Urinary bladder (tissue), 4 donors: ENCODE data around the gene CC2D1A. TPM values are rescaled to one million over a fixed set of nuclear protein-coding genes. Genes with fewer than 3 reads are reported as not detected.
A peak's percentile ranks its signal among the peaks of the same experiment; 100 is the strongest.

Experiments used
- DNase-seq: peaks from one replicate; pipeline ENCODE4 v3.0.0-alpha.2; 2015; ENCODE audit errors: extremely low spot score
- H3K27ac ChIP-seq: one replicate; pipeline ENCODE4 v1.5.1; 2013; ENCODE audit warnings: low read depth, mild to moderate bottlenecking, moderate library complexity
- H3K36me3 ChIP-seq: one replicate; pipeline ENCODE4 v1.6.1; 2013; ENCODE audit warnings: mild to moderate bottlenecking, moderate library complexity; ENCODE audit not compliant: insufficient read depth
- H3K4me1 ChIP-seq: one replicate; pipeline ENCODE4 v1.6.1; 2013; ENCODE audit warnings: mild to moderate bottlenecking, moderate library complexity; ENCODE audit not compliant: insufficient read depth
- H3K4me3 ChIP-seq: one replicate; pipeline ENCODE4 v1.5.1; 2013; ENCODE audit warnings: low read depth, low read length
- WGBS: extraction: QIAGEN DNeasy Blood & Tissue Kit; methylation state at CpG from one replicate; pipeline ENCODE4 v1.1.7; 2013; 5-methylcytosine and 5-hydroxymethylcytosine counted together
- polyA plus RNA-seq: library from polyadenylated mRNA; stranded (reverse); fragments of 200-250 nt; gene quantifications from one replicate; pipeline ENCODE4 v1.2.3, GENCODE V29; 2013
- total RNA-seq: library from RNA; depleted of rRNA; stranded (reverse); fragments of >200 nt; gene quantifications from one replicate; pipeline ENCODE4 v1.2.3, GENCODE V29; 2014
- donor health status: healthy with polysubstance abuse.
- donor health status: healthy.

Gene CC2D1A
- total and polyA plus RNA-seq, 2 donors, result 7.3 to 25.8 TPM

GRCh38 chr19:13946414-13946813 is 40.4 kb downstream of the CC2D1A start:
- 85% methylated on average over 4 of the region's 4 CpGs for WGBS
- Histone ChIP-seq H3K4me3 (no peak overlapping the region), H3K4me1 (no peaks in the 10 kb centered on the region), H3K36me3 (no peaks in the 10 kb centered on the region), H3K27ac (no peak overlapping the region)
- DNase-seq, result no peak

GRCh38 chr19:13951043-13951442 is 45.0 kb downstream of the CC2D1A start:
- WGBS, result 84% methylated on average over 2 of the region's 2 CpGs
- H3K27ac ChIP-seq, result no peak overlapping the region
- H3K4me3 ChIP-seq, result no peak overlapping the region
- no peaks in the 10 kb centered on the region for H3K36me3 ChIP-seq
- no peak for DNase-seq
- no peaks in the 10 kb centered on the region for H3K4me1 ChIP-seq

- H3K36me3 ChIP-seq, result no peaks in the 10 kb centered on the region
- H3K27ac ChIP-seq, result no peak overlapping the region
- 10% methylated on average over 20 of the region's 20 CpGs for WGBS
Measured at GRCh38 chr19:13951799-13952153, 45.8 kb downstream of the CC2D1A start.

GRCh38 chr19:13952154-13952930 is 46.3 kb downstream of the CC2D1A start, which contains the start of gene DCAF15:
Gene DCAF15, plus strand, starts transcription at chr19:13952509. Its CDS starts 4 bp downstream, at chr19:13952513.
- Histone ChIP-seq H3K27ac (peak within 1 kb of the TSS; percentile 93), H3K4me1 (no peaks in the 10 kb centered on the region), H3K36me3 (no peaks in the 10 kb centered on the region), H3K4me3 (peak within 1 kb of the TSS; percentile 95)
- DNase-seq, result peak; percentile 97
- under 1% methylated on average over 62 of the region's 65 CpGs for WGBS

More at GRCh38 chr19:13951799-13952153, 45.8 kb downstream of the CC2D1A start:
- no peak for DNase-seq
- Histone ChIP-seq H3K4me3 (no peak overlapping the region), H3K4me1 (no peaks in the 10 kb centered on the region)

- Histone ChIP-seq H3K27ac (no peak overlapping the region), H3K4me1 (no peaks in the 10 kb centered on the region), H3K36me3 (no peaks in the 10 kb centered on the region), H3K4me3 (peak overlapping the region; percentile 95)
- 3% methylated on average over 13 of the region's 13 CpGs for WGBS
- DNase-seq, result peak; percentile 6
Measured at GRCh38 chr19:13952931-13953531, 47.0 kb downstream of the CC2D1A start.

- Histone ChIP-seq H3K4me3 (no peak overlapping the region), H3K36me3 (peaks cover under 1% of the 10 kb centered on the region), H3K27ac (no peak overlapping the region), H3K4me1 (no peaks in the 10 kb centered on the region)
- no peak for DNase-seq
- 92% methylated on average over 15 of the region's 15 CpGs for WGBS
Measured at GRCh38 chr19:13954185-13954584, 48.2 kb downstream of the CC2D1A start.

- WGBS, result 92% methylated on average over 42 of the region's 42 CpGs
- no peaks in the 10 kb centered on the region for H3K4me1 ChIP-seq
- H3K27ac ChIP-seq, result no peak overlapping the region
- H3K4me3 ChIP-seq, result no peak overlapping the region
- DNase-seq, result no peak
- peaks cover 5% of the 10 kb centered on the region for H3K36me3 ChIP-seq
Measured at GRCh38 chr19:13955662-13956364, 49.8 kb downstream of the CC2D1A start.

GRCh38 chr19:13956365-13956744 is 50.4 kb downstream of the CC2D1A start:
- no peak overlapping the region for H3K27ac ChIP-seq
- peaks cover 5% of the 10 kb centered on the region for H3K36me3 ChIP-seq
- H3K4me3 ChIP-seq, result no peak overlapping the region
- WGBS, result 92% methylated on average over 16 of the region's 16 CpGs
- no peak for DNase-seq
- no peaks in the 10 kb centered on the region for H3K4me1 ChIP-seq

- no peak overlapping the region for H3K27ac ChIP-seq
- H3K4me3 ChIP-seq, result no peak overlapping the region
- no peak for DNase-seq
- WGBS, result 85% methylated on average over 8 of the region's 8 CpGs
- no peaks in the 10 kb centered on the region for H3K4me1 ChIP-seq
- peaks cover 5% of the 10 kb centered on the region for H3K36me3 ChIP-seq
Measured at GRCh38 chr19:13957051-13957450, 51.0 kb downstream of the CC2D1A start.

GRCh38 chr19:13958043-13958442 is 52.0 kb downstream of the CC2D1A start:
- Histone ChIP-seq H3K4me1 (no peaks in the 10 kb centered on the region), H3K4me3 (no peak overlapping the region), H3K36me3 (peaks cover 5% of the 10 kb centered on the region), H3K27ac (no peak overlapping the region)
- DNase-seq, result no peak
- 79% methylated on average over 12 of the region's 12 CpGs for WGBS

- no peak for DNase-seq
- Histone ChIP-seq H3K36me3 (peaks cover 5% of the 10 kb centered on the region), H3K4me3 (no peak overlapping the region), H3K4me1 (no peaks in the 10 kb centered on the region), H3K27ac (no peak overlapping the region)
- 88% methylated on average over 41 of the region's 41 CpGs for WGBS
Measured at GRCh38 chr19:13959141-13959961, 53.4 kb downstream of the CC2D1A start.

- WGBS, result 88% methylated on average over 27 of the region's 27 CpGs
- no peak for DNase-seq
- Histone ChIP-seq H3K4me3 (no peak overlapping the region), H3K4me1 (no peaks in the 10 kb centered on the region), H3K27ac (no peak overlapping the region), H3K36me3 (peaks cover 6% of the 10 kb centered on the region)
Measured at GRCh38 chr19:13959962-13960862, 54.2 kb downstream of the CC2D1A start.
